GM12878 (cell line): ENCODE results near the gene HAPLN2. TPM values are rescaled to one million over a fixed set of nuclear protein-coding genes. Genes with fewer than 3 reads are reported as not detected.

Source experiments
- ATAC-seq: fragments of 200-7000 bp; cut with Tn5 transposase; 3 replicates; pipeline ENCODE4 v1.9.1; 2020; ENCODE audit warnings: mild to moderate bottlenecking, moderate library complexity
- BruUV-seq: library from RNA; stranded (reverse); fragments of 400-500 nt; replicated peaks from 2 replicates; lab custom pipeline; 2021; lab: Mats Ljungman, UMichigan
- CTCF ChIA-PET: fragments of 300-600 bp; sonication (Branson Sonifier 250); formaldehyde crosslinking; extraction: SDS; loops from one replicate; lab custom pipeline; 2021; ENCODE audit warnings: inconsistent platforms; lab: Yijun Ruan, JAX
- POLR2A ChIA-PET: fragments of 350-600 bp; formaldehyde crosslinking; extraction: SDS; loops from one replicate; lab custom pipeline; 2021; ENCODE audit warnings: inconsistent platforms; lab: Charles Lee
- RAD21 ChIA-PET: fragments of 300-600 bp; sonication (Branson Sonifier 250); formaldehyde crosslinking; loops from one replicate; lab custom pipeline; 2023; ENCODE audit warnings: antibody characterized with exemption; ENCODE audit not compliant: unreplicated experiment; lab: Charles Lee
- SMC1A ChIA-PET: fragments of 300-600 bp; sonication (Branson Sonifier 250); formaldehyde crosslinking; loops from one replicate; lab custom pipeline; 2023; ENCODE audit not compliant: unreplicated experiment, uncharacterized antibody; lab: Charles Lee
- DNase-seq: peaks from one replicate; pipeline ENCODE4 v3.0.0-alpha.2; 2011; ENCODE audit warnings: low read depth, low spot score
- FAIRE-seq: peaks from 3 replicates; lab custom pipeline; 2011; peaks lifted over from hg19 to GRCh38; lab: Jason Lieb, UNC
- H2AFZ ChIP-seq: 2 replicates; pipeline ENCODE4 v1.6.0; 2011; ENCODE audit warnings: low read depth, low read length, control low read depth; ENCODE audit not compliant: control insufficient read depth
- H3K27ac ChIP-seq: 2 replicates; pipeline ENCODE4 v1.5.1; 2011; ENCODE audit warnings: control low read depth; ENCODE audit not compliant: control insufficient read depth, insufficient read depth
- H3K27me3 ChIP-seq, 2 experiments: replicated peaks in 1 of 2; 2 replicates each; pipeline versions ENCODE4 v1.6.0 to v1.6.1; 2011; ENCODE audit warnings: low read length in 1 of 2; ENCODE audit not compliant: control insufficient read depth in 2 of 2, insufficient read depth in 2 of 2
- H3K36me3 ChIP-seq, 2 experiments: 2 replicates each; pipeline ENCODE4 v1.5.1; 2011; ENCODE audit warnings: low read length in 1 of 2; ENCODE audit not compliant: control insufficient read depth in 2 of 2, insufficient read depth in 2 of 2
- H3K4me1 ChIP-seq: 2 replicates; pipeline ENCODE4 v1.6.1; 2011; ENCODE audit warnings: mild to moderate bottlenecking, low read length, moderate library complexity, mixed read lengths; ENCODE audit not compliant: control insufficient read depth, insufficient read depth
- H3K4me2 ChIP-seq: 2 replicates; pipeline ENCODE4 v1.6.0; 2011; ENCODE audit warnings: control low read depth; ENCODE audit not compliant: control insufficient read depth, insufficient read depth
- H3K4me3 ChIP-seq: fragments of 200-600 bp; sonication (generic); 2 replicates; pipeline ENCODE4 v1.5.1; 2016
- H3K79me2 ChIP-seq: 2 replicates; pipeline ENCODE4 v1.6.0; 2011; ENCODE audit warnings: low read length; ENCODE audit not compliant: control insufficient read depth, insufficient read depth
- H3K9ac ChIP-seq: 2 replicates; pipeline ENCODE4 v1.8.0; 2011; ENCODE audit warnings: low read length, control low read depth, mixed read lengths; ENCODE audit not compliant: control insufficient read depth, insufficient read depth
- H3K9me3 ChIP-seq: replicated peaks from 3 replicates; pipeline ENCODE4 v1.5.1; 2011; ENCODE audit warnings: mild to moderate bottlenecking, low read length; ENCODE audit not compliant: control insufficient read depth, insufficient read depth
- H4K20me1 ChIP-seq: 2 replicates; pipeline ENCODE4 v1.6.0; 2011; ENCODE audit not compliant: control insufficient read depth, insufficient read depth
- BCL3 ChIP-seq: IDR thresholded peaks from 2 replicates; pipeline ENCODE4 v1.6.1; 2011; ENCODE audit warnings: borderline replicate concordance, low read depth, mild to moderate bottlenecking, moderate library complexity, low read length; ENCODE audit not compliant: insufficient read depth, poor library complexity, severe bottlenecking
- CTCF ChIP-seq, 3 experiments: IDR thresholded peaks in 2 of 3; conservative IDR thresholded peaks in 1 of 3; 2 replicates each; pipeline ENCODE4 v1.5.1; 2011; ENCODE audit warnings: low read depth in 3 of 3, low read length in 3 of 3, mild to moderate bottlenecking in 3 of 3, control low read depth in 2 of 3, moderate library complexity in 2 of 3, inconsistent platforms in 1 of 3, mixed read lengths in 1 of 3; ENCODE audit not compliant: control insufficient read depth in 2 of 3, insufficient read depth in 1 of 3; ENCODE audit errors: extremely low read depth in 1 of 3
- EZH2 ChIP-seq: IDR thresholded peaks from 2 replicates; pipeline ENCODE4 v1.6.1; 2012; ENCODE audit warnings: low read depth, mild to moderate bottlenecking, control low read depth, inconsistent platforms, low read length, borderline replicate concordance; ENCODE audit not compliant: control insufficient read depth
- HDGF ChIP-seq: fragments of 450-650 bp; IDR thresholded peaks from 2 replicates; pipeline ENCODE4 v1.6.1; 2016; ENCODE audit warnings: antibody characterized with exemption
- KDM1A ChIP-seq: fragments of 200-600 bp; sonication (generic); IDR thresholded peaks from 2 replicates; pipeline ENCODE4 v1.6.1; 2016; ENCODE audit warnings: borderline replicate concordance
- MYC ChIP-seq: IDR thresholded peaks from 2 replicates; pipeline ENCODE4 v1.6.1; 2011; ENCODE audit warnings: mild to moderate bottlenecking, low read length, moderate library complexity, inconsistent platforms; ENCODE audit not compliant: insufficient read depth, insufficient replicate concordance, insufficient read length, severe bottlenecking
- PAX5 ChIP-seq: IDR thresholded peaks from 2 replicates; pipeline ENCODE4 v1.6.1; 2011; ENCODE audit warnings: low read depth, low read length, borderline replicate concordance
- RAD51 ChIP-seq: fragments of 450-650 bp; IDR thresholded peaks from 2 replicates; pipeline ENCODE4 v1.6.1; 2016; ENCODE audit warnings: moderate library complexity, mild to moderate bottlenecking, inconsistent platforms
- RELA ChIP-seq: fragments of 450-650 bp; IDR thresholded peaks from 2 replicates; pipeline ENCODE4 v1.8.0; 2014; ENCODE audit warnings: borderline replicate concordance; ENCODE audit not compliant: partially characterized antibody
- RELB ChIP-seq: fragments of 450-650 bp; IDR thresholded peaks from 2 replicates; pipeline ENCODE4 v1.6.1; 2017; ENCODE audit warnings: low read depth, mild to moderate bottlenecking, moderate library complexity
- STAT3 ChIP-seq: IDR thresholded peaks from 2 replicates; pipeline ENCODE4 v1.6.1; 2011; ENCODE audit warnings: low read depth, low read length, improper control_type of control experiment
- YY1 ChIP-seq: IDR thresholded peaks from 2 replicates; pipeline ENCODE4 v1.6.1; 2011; ENCODE audit warnings: low read depth, mild to moderate bottlenecking, low read length
- ZNF207 ChIP-seq: fragments of 450-650 bp; IDR thresholded peaks from 2 replicates; pipeline ENCODE4 v1.6.1; 2014; ENCODE audit warnings: antibody characterized with exemption, mild to moderate bottlenecking, borderline replicate concordance
- ZNF274 ChIP-seq: IDR thresholded peaks from one replicate; pipeline ENCODE4 v1.8.0; 2011; ENCODE audit not compliant: insufficient read length, insufficient read depth
- WGBS: methylation state at CpG from one replicate; pipeline ENCODE4 v1.1.6; 2016; ENCODE audit warnings: low lambda C conversion rate; ENCODE audit not compliant: insufficient replicate concordance, insufficient coverage; ENCODE audit errors: missing lambda C conversion rate; 5-methylcytosine and 5-hydroxymethylcytosine counted together
- in situ Hi-C: fragments of 300-500 bp; cut with MboI; formaldehyde crosslinking; loops from 9 replicates; pipeline ENCODE4 v1.14.3; 2018; ENCODE audit warnings: mixed read lengths
- intact Hi-C: fragments of 100-400 bp; cut with micrococcal nuclease; formaldehyde crosslinking; loops from one replicate; pipeline ENCODE4 v1.14.2; 2022; ENCODE audit not compliant: unreplicated experiment
- polyA plus RNA-seq, 11 experiments: library from polyadenylated mRNA; depleted of rRNA in 4 of 11; unstranded in 6 of 11; stranded (reverse) in 5 of 11; fragments of >200 nt; fragmentation: Nextera tagmentation in 4 of 11; fragmentation: Illumina TruSeq in 1 of 11; extraction: Ambion mirVana in 4 of 11; extraction: Trizol in 1 of 11; gene quantifications; 1 replicate in 1 of 11; 2 replicates in 10 of 11; pipeline versions ENCODE4 v1.2.1 to v1.2.3, GENCODE V29; 2011 to 2016; ENCODE audit warnings: inconsistent platforms in 2 of 11, missing spikeins in 2 of 11, low read depth in 1 of 11
- total RNA-seq, 4 experiments: library from RNA; depleted of rRNA in 3 of 4; stranded (reverse); fragments of >200 nt in 3 of 4; fragmentation: Illumina TruSeq in 1 of 4; extraction: Trizol in 1 of 4; gene quantifications; 2 replicates each; pipeline versions ENCODE4 v1.2.1 to v1.2.3, GENCODE V29; 2013 to 2021

HAPLN2 gene
- total and polyA plus RNA-seq, 10 of the 15 experiments (the other 5 are each of a cell fraction or from before 2014, with no cell fraction given): 0.15 to 0.24 TPM; not detected in 8

GRCh38 chr1:156601122-156601830, 17.9 kb upstream of the HAPLN2 start, which contains the start of gene GPATCH4 (continued):
- TF ChIP-seq CTCF (IDR thresholded peaks at IDR 0.05 in 2 of 3, conservative IDR thresholded peaks at IDR 0.05 in 1 of 3; ENCODE audit: control insufficient read depth in 2 of 3, extremely low read depth in 1 of 3, insufficient read depth in 1 of 3, low read depth in 3 of 3, low read length in 3 of 3): no peak
- TF ChIP-seq EZH2: no peak
- TF ChIP-seq YY1: peak; percentile 99
- no peak for TF ChIP-seq BCL3
- no peak; the same call in 1 of the 2 replicates for TF ChIP-seq HDGF
- TF ChIP-seq STAT3: no peak

GRCh38 chr1:156601892-156602291, 17.3 kb upstream of the HAPLN2 start:
- in situ Hi-C loops (loop anchor here (10.0 kb wide), 1 partner anchor 147 kb away; no protein-coding TSS in a partner anchor), intact Hi-C loops (loop anchor here (5.0 to 10.0 kb wide), 2 partner anchors 95 to 117 kb away; no protein-coding TSS in a partner anchor)
- Histone ChIP-seq H3K79me2 (peaks cover 32% of the 10 kb centered on the region), H3K4me2 (peak overlapping the region; percentile 97), H3K4me3 (peak overlapping the region; percentile 82), H3K4me1 (peaks cover 9% of the 10 kb centered on the region), H3K36me3 (peaks cover 10% of the 10 kb centered on the region in 2 experiments; a peak in 3 of 4 replicates), H3K27ac (peak overlapping the region; percentile 93), H3K27me3 (no peaks in the 10 kb centered on the region), H2AFZ (peak overlapping the region; percentile 100), H3K9ac (peak overlapping the region; percentile 97), H3K9me3 (no peaks in the 10 kb centered on the region), H4K20me1 (no peaks in the 10 kb centered on the region)
- FAIRE-seq (no peak), DNase-seq (no peak), ATAC-seq (peak; percentile 65)
- ChIA-PET CTCF (interaction anchor here (0.6 to 5.0 kb wide), 11 partner anchors 10 to 156 kb away, joined by 3 to 49 read pairs (median 4); partner anchors contain the start of genes IQGAP3 and NAXE), POLR2A (interaction anchor here (0.7 to 4.3 kb wide), 3 partner anchors 10 to 118 kb away, joined by 3 to 39 read pairs (median 11); partner anchors contain the start of gene NAXE), RAD21 (interaction anchor here (0.9 to 3.2 kb wide), 5 partner anchors 10 to 145 kb away, joined by 3 to 18 read pairs (median 5); partner anchors contain the start of gene NAXE), SMC1A (interaction anchor here (0.6 to 7.7 kb wide), 10 partner anchors 10 to 243 kb away, joined by 3 to 47 read pairs (median 3); partner anchors contain the start of gene NAXE)
- 12% methylated on average over 12 of the region's 12 CpGs for WGBS
- no TSS peak for BruUV-seq
- TF ChIP-seq MYC: no peak
- TF ChIP-seq RELA: no peak
- no peak for TF ChIP-seq KDM1A
- TF ChIP-seq PAX5: peak; percentile 92
- TF ChIP-seq ZNF207: no peak
- TF ChIP-seq RELB: no peak
- no peak for TF ChIP-seq ZNF274
- TF ChIP-seq RAD51: no peak
